ENCODE measurements around the gene HAUS6. TPM values are rescaled to one million over a fixed set of nuclear protein-coding genes. Genes with fewer than 3 reads are reported as not detected.
A peak's percentile ranks its signal among the peaks of the same experiment; 100 is the strongest.

HAUS6 gene
- total RNA-seq (10 to 100 TPM in 1 of 2 donors, 1 to 10 TPM in 1; 7.0 to 10.1 TPM), polyA plus RNA-seq (1 to 10 TPM; 1.9 to 4.2 TPM)

- TF ChIP-seq JUND (IDR thresholded peaks at IDR 0.05) (peak in 1 of 2 donors; percentile 51), SP1 (IDR thresholded peaks at IDR 0.05) (peak; percentile 63), EGR1 (IDR thresholded peaks at IDR 0.05; ENCODE audit: low read depth in 2 of 2) (no peak), MAX (IDR thresholded peaks at IDR 0.05) (peak; percentile 82), HNF4G (IDR thresholded peaks at IDR 0.05) (no peak), RXRA (IDR thresholded peaks at IDR 0.05) (peak; percentile 44 to 52), FOXA1 (IDR thresholded peaks at IDR 0.05) (no peak), HNF4A (conservative IDR thresholded peaks at IDR 0.05) (peak; percentile 37 to 48), GABPA (IDR thresholded peaks at IDR 0.05 in 1 of 2, conservative IDR thresholded peaks at IDR 0.05 in 1 of 2) (peak; percentile 88 to 98), NR2F2 (IDR thresholded peaks at IDR 0.05) (no peak), FOXA2 (IDR thresholded peaks at IDR 0.05) (no peak), RAD21 (IDR thresholded peaks at IDR 0.05) (peak; percentile 66 to 67), YY1 (IDR thresholded peaks at IDR 0.05) (peak; percentile 89), TAF1 (conservative IDR thresholded peaks at IDR 0.05) (peak; percentile 64)
- TF ChIP-seq, protein P1, sequence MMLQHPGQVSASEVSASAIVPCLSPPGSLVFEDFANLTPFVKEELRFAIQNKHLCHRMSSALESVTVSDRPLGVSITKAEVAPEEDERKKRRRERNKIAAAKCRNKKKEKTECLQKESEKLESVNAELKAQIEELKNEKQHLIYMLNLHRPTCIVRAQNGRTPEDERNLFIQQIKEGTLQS (IDR thresholded peaks at IDR 0.05), result no peak
- TF ChIP-seq, protein P2, sequence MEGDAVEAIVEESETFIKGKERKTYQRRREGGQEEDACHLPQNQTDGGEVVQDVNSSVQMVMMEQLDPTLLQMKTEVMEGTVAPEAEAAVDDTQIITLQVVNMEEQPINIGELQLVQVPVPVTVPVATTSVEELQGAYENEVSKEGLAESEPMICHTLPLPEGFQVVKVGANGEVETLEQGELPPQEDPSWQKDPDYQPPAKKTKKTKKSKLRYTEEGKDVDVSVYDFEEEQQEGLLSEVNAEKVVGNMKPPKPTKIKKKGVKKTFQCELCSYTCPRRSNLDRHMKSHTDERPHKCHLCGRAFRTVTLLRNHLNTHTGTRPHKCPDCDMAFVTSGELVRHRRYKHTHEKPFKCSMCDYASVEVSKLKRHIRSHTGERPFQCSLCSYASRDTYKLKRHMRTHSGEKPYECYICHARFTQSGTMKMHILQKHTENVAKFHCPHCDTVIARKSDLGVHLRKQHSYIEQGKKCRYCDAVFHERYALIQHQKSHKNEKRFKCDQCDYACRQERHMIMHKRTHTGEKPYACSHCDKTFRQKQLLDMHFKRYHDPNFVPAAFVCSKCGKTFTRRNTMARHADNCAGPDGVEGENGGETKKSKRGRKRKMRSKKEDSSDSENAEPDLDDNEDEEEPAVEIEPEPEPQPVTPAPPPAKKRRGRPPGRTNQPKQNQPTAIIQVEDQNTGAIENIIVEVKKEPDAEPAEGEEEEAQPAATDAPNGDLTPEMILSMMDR (IDR thresholded peaks at IDR 0.05; ENCODE audit: low read depth, low read length, missing input control), result peak; percentile 82
- TF ChIP-seq, protein P3, sequence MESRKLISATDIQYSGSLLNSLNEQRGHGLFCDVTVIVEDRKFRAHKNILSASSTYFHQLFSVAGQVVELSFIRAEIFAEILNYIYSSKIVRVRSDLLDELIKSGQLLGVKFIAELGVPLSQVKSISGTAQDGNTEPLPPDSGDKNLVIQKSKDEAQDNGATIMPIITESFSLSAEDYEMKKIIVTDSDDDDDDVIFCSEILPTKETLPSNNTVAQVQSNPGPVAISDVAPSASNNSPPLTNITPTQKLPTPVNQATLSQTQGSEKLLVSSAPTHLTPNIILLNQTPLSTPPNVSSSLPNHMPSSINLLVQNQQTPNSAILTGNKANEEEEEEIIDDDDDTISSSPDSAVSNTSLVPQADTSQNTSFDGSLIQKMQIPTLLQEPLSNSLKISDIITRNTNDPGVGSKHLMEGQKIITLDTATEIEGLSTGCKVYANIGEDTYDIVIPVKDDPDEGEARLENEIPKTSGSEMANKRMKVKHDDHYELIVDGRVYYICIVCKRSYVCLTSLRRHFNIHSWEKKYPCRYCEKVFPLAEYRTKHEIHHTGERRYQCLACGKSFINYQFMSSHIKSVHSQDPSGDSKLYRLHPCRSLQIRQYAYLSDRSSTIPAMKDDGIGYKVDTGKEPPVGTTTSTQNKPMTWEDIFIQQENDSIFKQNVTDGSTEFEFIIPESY (IDR thresholded peaks at IDR 0.05), result peak; percentile 96
- TF ChIP-seq, protein P4, sequence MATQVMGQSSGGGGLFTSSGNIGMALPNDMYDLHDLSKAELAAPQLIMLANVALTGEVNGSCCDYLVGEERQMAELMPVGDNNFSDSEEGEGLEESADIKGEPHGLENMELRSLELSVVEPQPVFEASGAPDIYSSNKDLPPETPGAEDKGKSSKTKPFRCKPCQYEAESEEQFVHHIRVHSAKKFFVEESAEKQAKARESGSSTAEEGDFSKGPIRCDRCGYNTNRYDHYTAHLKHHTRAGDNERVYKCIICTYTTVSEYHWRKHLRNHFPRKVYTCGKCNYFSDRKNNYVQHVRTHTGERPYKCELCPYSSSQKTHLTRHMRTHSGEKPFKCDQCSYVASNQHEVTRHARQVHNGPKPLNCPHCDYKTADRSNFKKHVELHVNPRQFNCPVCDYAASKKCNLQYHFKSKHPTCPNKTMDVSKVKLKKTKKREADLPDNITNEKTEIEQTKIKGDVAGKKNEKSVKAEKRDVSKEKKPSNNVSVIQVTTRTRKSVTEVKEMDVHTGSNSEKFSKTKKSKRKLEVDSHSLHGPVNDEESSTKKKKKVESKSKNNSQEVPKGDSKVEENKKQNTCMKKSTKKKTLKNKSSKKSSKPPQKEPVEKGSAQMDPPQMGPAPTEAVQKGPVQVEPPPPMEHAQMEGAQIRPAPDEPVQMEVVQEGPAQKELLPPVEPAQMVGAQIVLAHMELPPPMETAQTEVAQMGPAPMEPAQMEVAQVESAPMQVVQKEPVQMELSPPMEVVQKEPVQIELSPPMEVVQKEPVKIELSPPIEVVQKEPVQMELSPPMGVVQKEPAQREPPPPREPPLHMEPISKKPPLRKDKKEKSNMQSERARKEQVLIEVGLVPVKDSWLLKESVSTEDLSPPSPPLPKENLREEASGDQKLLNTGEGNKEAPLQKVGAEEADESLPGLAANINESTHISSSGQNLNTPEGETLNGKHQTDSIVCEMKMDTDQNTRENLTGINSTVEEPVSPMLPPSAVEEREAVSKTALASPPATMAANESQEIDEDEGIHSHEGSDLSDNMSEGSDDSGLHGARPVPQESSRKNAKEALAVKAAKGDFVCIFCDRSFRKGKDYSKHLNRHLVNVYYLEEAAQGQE (IDR thresholded peaks at IDR 0.05), result peak; percentile 91
- Histone ChIP-seq H3K27me3 (ENCODE audit: control insufficient read depth in 4 of 4, insufficient read depth in 4 of 4, low read length in 3 of 4) (no peaks in the 10 kb centered on the region), H3K36me3 (ENCODE audit: control insufficient read depth in 4 of 4, insufficient read depth in 3 of 4, low read depth in 1 of 4, low read length in 3 of 4) (peaks cover 0 to 2% (median 0%) of the 10 kb centered on the region in 4 donors), H3K4me3 (ENCODE audit: low read depth in 1 of 3, low read length in 3 of 3) (peak within 1 kb of the TSS; percentile 70 to 91 (median 91)), H3K9ac (ENCODE audit: low read depth in 1 of 2, low read length in 2 of 2) (peak within 1 kb of the TSS; percentile 83 to 94), H3K27ac (ENCODE audit: low read depth in 1 of 2, low read length in 2 of 2) (peak within 1 kb of the TSS; percentile 86 to 90), H3K4me1 (ENCODE audit: control insufficient read depth in 4 of 4, insufficient read depth in 4 of 4, low read length in 3 of 4) (peaks cover 2 to 20% (median 11%) of the 10 kb centered on the region in 4 donors), H3K9me3 (ENCODE audit: control insufficient read depth in 4 of 4, low read length in 3 of 4) (no peaks in the 10 kb centered on the region)
- DNase-seq (ENCODE audit: low spot score), result peak; percentile 89
- WGBS, result 5% methylated on average over 46 of the region's 46 CpGs
These were observed at the start of gene HAUS6 for GRCh38 chr9:19102631-19103345. HAUS6 (minus strand) TSS chr9:19102904; CDS start chr9:19102651, 253 bp downstream.
